LNCAP (cell line): ENCODE measurements around the gene CDH4.

Experiments
- TF ChIP-seq, protein P1 (sequence below): fragments of 450-650 bp; IDR thresholded peaks from 2 replicates; pipeline ENCODE4 v1.5.1; 2017; ENCODE audit warnings: mild to moderate bottlenecking

The CDH4 gene

DNA sequence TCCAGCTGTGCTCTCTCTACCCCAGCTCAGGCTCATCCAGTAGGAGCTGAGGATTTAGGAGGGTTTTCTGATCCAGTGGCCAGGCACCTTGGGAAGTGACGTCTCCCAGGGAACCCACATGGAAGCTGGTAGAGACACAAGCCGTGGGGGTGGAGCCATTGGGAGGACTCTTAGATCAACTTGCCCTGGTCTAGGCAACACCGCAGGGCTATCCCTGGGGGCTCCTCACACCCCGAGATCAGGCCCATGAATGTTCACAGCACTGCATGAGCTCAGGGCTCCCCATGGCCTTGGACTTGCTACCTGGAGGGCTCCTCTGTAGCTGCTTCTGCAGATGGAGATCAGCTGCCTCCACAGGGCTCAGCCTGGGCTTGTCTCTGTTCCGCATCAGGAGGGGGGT lies 112.1 kb downstream of the CDH4 start:
- TF ChIP-seq, protein P1, sequence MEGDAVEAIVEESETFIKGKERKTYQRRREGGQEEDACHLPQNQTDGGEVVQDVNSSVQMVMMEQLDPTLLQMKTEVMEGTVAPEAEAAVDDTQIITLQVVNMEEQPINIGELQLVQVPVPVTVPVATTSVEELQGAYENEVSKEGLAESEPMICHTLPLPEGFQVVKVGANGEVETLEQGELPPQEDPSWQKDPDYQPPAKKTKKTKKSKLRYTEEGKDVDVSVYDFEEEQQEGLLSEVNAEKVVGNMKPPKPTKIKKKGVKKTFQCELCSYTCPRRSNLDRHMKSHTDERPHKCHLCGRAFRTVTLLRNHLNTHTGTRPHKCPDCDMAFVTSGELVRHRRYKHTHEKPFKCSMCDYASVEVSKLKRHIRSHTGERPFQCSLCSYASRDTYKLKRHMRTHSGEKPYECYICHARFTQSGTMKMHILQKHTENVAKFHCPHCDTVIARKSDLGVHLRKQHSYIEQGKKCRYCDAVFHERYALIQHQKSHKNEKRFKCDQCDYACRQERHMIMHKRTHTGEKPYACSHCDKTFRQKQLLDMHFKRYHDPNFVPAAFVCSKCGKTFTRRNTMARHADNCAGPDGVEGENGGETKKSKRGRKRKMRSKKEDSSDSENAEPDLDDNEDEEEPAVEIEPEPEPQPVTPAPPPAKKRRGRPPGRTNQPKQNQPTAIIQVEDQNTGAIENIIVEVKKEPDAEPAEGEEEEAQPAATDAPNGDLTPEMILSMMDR, result no peak

DNA sequence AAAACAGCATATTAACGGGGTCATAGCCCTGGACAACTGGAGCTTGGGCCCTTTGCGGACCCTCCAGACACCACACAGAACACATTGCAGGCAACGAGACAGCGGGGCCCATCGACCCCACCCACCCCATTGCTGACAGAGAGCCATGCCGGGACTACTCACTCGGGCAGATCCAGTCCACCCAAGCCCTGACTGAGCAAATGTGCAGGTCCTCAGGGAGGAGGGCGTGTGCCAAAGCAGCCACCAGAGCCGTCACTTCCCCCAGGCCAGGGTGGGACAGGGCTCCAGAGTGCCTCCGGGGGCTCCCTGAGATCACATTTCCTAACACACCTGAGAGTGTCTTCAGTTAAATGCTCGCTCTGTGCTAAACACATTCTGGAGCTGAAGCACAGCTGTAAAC lies 114.9 kb downstream of the CDH4 start:
- TF ChIP-seq, protein P1, result no peak

DNA sequence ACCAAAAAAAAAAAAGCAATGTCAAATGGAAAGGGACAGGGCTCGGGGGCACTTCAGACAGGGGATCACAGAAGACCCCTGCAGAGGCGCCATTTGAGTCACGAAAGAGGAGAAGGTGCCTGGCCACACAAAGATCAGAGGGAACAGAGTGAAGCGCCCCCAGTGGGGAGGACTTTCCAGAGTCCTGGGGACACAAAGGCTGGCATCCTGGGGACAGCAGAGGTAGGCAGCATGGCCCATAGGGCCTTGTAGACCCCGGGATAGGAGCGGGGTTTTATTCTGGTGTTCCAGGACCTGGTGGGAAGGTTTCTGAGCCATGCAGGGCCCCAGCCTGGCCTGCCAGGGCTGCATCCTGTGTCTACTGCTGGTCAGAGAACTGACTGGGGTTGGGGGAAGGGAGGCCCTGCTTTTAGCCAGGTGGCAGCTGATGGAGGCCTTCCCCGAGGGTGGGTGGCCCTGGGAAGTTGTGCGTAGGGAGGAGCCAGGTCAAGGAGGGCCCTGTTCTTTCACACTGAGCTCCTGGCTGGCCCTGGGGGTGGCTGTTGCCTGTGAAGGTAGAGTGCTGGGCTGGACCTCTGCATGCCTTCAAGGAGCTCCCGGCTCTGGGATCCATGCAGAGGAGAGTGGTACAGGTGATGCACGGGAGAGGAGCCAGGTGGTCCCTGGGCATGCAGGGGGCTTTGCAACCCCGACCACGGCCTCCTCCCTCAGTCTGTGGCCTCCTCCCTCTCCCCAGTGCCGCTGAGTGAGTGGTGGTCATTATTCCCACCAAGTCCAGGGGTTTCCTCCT lies 117.9 kb downstream of the CDH4 start:
- TF ChIP-seq, protein P1, result no peak

DNA sequence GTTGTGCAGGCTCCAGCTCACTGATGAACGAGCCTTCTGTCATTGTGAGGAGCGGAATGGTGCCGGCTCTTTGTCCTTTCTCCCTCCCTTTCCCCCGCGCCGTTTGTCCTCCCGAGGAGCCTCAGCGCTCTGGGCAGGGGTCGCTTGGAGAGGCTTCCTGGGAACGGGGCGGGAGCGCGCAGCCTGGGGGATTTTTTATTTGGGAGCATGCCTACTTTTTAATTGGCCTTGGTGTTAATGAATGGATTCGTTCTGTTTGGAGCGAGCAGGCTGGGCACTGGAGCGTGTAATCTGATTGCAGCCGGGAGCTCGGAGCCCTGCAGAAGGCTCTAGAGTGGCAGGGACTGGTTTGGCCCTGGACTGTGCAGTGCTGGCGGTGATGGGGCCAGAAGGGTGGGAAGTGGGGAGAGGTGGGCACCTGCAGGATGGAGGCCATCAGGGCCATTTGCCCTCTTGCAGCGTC lies 118.8 kb downstream of the CDH4 start:
- TF ChIP-seq, protein P1, result no peak

DNA sequence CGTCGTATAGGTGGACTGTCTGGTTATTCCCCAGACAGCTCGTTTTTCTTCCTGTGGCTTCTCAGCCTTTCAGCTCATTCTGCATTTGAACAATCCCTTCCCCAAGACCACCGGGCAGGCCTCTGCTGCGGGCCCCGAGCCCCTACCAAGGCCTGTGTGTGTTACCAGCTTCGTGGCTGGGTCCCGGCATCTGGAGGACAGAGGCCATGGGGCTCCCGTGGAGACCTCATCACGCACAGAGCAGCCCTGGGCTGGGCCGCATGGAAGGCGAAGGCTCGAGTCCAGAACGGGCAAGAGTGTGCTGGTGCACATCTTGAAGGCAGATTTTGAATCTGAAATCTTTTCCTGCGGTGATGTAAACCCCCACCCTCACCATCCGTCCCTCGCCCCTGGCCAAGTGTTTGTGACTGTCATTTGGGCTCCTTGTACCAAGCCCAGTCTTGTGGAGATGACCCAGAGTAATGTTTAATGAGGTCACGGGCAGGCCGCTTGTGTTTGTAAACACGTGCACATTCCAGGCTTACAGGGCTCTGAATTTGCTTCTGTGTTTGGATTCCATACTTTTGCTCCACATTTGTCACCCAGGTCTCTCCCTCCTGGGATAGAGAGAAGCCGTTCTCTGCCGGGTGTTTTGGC lies 119.6 kb downstream of the CDH4 start:
- TF ChIP-seq, protein P1, result no peak

DNA sequence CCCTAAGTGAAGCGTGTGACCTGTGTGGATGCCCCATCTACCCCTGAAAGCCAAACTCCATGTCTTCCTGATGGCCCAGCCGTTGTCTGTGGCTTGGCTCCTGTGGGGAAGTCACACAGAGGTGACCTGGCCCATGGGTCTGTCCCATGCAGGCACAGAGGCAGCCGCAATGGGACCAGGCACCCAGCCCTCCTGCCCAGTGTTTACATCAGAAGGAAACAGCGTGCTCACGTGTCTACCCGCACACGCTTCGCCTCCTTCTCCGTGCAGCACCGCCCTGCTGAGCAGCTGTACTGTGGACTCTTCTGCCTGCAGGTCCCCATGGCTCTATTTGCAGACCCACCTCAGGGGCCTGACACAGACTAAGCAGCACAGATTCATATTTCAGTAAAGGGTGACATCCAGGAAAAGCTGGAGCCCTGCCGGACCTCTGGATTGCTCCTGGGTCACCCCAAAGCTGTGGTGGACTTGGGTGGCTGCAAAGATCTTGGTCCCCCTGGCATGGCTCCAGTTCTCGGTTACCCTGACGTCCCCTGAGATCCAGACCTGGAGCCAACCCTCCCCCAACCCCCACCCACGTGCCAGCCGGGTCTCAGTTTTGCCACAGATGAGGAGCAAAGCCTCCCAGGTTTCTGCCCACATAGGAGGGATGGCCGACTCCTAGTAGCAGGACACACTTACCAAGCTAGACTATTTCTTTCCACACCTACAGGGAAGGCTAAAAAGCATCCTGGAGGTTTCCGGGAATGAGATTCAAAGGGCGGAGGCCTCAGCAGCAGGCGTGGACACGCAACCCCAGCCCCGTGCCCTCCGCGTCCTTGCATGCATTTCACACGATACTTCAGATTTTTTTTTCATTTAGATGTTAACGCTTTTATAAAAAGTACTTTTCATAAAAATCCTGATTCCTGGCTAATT lies 120.3 kb downstream of the CDH4 start:
- TF ChIP-seq, protein P1, result no peak

DNA sequence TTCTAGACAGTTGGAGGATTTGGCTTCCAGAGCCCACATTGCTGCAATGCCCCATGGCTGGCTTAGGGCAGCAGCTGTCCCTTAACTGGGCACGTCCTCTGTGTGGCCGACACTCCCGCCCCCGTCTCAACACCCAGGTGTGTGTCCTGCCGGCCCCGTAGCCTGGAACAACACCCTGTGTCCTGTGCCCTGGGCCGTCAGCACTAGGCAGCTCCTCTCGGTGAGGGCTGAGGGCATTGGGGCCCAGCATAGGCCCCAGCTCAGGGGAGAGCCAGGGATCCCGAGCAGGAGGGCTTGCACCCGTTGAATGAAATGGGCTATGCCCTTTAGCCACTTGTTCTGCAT lies 121.0 kb downstream of the CDH4 start:
- TF ChIP-seq, protein P1, result no peak
